Fibroblast of skin of left biceps (primary cell): ENCODE data around the gene PEX3.

ENCODE experiments used
- DNase-seq, 2 experiments: peaks; one replicate each; pipeline ENCODE4 v3.0.0-alpha.2; 2013; ENCODE audit warnings: low read depth in 2 of 2

Gene PEX3

DNA sequence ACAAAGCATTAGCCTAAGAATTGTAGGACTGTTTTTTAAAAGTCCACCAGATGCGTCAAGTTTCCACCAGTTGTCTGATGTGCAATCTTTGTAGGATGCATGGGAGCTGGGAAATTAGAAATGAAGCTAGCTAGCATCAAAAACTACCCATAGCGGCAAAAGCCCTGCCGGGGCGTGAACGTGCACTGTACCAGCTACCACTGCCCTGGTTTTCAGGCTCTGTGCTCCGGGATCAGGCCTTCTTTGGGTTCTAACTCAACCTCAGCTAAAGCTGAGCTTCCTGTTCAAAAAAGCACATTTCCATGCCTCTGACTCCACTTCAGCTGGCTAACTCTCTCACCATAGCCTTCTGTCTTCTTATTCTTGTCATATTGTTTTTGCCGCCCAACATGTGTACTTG is 87.8 kb downstream of the PEX3 start:
- no peak for DNase-seq

DNA sequence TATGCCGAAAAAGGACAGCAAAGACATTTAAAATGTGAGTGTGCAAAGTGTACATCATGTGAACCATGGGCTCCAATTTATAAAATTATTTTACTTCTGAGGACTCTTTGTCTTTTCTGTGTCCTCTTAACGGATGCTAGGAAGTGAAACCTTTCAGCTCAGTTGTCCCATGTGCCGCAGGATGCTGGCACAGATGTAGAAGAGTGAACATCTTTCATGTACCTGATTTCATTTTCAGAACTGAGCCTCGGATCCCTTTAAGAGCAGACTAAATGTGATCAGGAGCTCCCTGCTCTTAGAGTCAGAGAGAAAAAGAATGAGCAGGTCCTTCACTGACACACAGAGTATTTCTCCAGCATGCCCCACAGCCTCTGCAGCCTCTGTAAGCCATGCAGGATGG is 88.5 kb downstream of the PEX3 start:
- DNase-seq, result no peak

DNA sequence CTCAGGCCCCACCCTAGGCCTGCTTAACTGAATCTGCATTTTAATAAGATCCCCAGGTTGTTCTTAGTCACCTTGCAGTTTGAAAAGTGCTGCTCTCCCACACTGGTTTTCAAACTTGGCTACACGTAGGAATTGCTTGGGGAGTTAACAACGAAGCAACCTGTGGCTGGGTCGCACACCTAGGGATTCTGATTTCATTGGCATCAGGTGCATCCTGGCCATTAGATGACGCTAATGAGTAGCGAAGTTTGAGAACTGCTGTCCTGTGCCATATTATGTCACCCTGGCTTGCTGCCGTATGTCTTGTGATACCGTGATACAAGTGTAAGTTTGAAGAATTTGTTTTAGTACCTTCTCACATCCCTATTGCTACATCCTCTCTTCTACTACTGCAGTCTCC is 89.1 kb downstream of the PEX3 start:
- DNase-seq, result no peak

DNA sequence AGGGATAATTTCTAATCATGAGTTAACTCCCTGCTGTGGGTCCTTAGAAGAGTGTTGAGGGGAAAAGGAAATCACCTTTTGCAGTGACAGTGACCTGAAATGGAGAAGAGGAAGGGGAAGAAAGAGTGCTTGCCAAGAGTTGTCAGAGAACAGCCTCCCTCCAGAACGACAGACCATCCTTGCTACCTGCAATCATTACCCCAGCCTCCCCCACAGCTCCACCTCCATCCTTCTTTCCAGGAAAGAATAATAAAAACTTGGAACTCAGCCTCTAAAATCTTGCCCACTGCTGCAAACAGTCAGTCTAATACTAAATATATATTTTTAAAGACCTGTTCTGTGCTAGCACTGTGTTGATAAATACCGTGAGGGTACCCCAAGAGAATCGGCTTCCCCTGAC is 89.6 kb downstream of the PEX3 start:
- no peak for DNase-seq
